SH-SY5Y (cell line): ENCODE measurements around the gene SGSM2.

ENCODE experiments used
- GATA2 ChIP-seq: IDR thresholded peaks from 2 replicates; pipeline ENCODE4 v1.6.1; 2011; ENCODE audit warnings: mild to moderate bottlenecking, low read depth, low read length
- GATA3 ChIP-seq: IDR thresholded peaks from 2 replicates; pipeline ENCODE4 v1.6.1; 2011; ENCODE audit warnings: low read depth, mild to moderate bottlenecking, low read length, moderate library complexity

DNA sequence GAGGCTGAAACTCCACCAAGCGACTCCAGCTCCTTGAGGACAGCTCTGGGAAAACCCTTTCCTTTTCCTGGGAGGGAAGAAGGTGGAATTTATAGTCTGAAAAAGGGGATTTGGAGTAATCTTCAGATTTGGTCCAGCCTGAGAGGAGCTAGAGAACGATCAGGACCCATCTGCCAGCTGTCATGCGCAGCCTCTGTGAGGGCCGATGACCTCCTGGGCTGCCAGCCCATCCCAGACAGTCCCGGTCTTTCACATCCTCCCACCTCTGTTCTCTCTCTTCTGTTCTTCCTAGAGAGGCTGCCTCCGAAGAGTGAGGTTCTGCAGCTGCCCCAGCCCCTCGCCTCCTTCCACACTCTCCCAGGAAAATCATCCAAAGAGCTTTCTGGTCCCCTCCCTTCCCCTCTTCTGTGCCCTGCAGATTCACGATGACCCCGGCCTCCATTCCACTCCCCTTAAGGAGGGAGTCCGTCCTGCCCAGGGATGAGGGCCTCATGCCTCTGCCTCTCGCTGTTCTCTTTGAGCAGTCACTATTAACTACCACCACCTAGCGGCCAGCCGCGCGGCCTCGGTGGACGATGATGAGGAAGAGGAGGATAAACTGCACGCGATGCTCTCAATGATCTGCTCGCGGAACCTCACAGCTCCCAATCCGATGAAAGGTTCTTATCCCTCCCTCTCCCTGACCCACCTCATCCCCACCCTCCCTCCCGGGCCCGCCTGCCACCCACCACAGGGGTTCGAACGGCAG, 29.6 kb downstream of the SGSM2 start:
- TF ChIP-seq GATA2 (no peak), GATA3 (no peak)
